GM12878 (cell line): ENCODE data around the gene SLC3A2. TPM values are rescaled to one million over a fixed set of nuclear protein-coding genes. Genes with fewer than 3 reads are reported as not detected.

Experiments
- ATAC-seq: fragments of 200-7000 bp; cut with Tn5 transposase; 3 replicates; pipeline ENCODE4 v1.9.1; 2020; ENCODE audit warnings: mild to moderate bottlenecking, moderate library complexity
- BruUV-seq: library from RNA; stranded (reverse); fragments of 400-500 nt; replicated peaks from 2 replicates; lab custom pipeline; 2021; lab: Mats Ljungman, UMichigan
- CTCF ChIA-PET: fragments of 300-600 bp; sonication (Branson Sonifier 250); formaldehyde crosslinking; extraction: SDS; loops from one replicate; lab custom pipeline; 2021; ENCODE audit warnings: inconsistent platforms; lab: Yijun Ruan, JAX
- POLR2A ChIA-PET: fragments of 350-600 bp; formaldehyde crosslinking; extraction: SDS; loops from one replicate; lab custom pipeline; 2021; ENCODE audit warnings: inconsistent platforms; lab: Charles Lee
- RAD21 ChIA-PET: fragments of 300-600 bp; sonication (Branson Sonifier 250); formaldehyde crosslinking; loops from one replicate; lab custom pipeline; 2023; ENCODE audit warnings: antibody characterized with exemption; ENCODE audit not compliant: unreplicated experiment; lab: Charles Lee
- SMC1A ChIA-PET: fragments of 300-600 bp; sonication (Branson Sonifier 250); formaldehyde crosslinking; loops from one replicate; lab custom pipeline; 2023; ENCODE audit not compliant: unreplicated experiment, uncharacterized antibody; lab: Charles Lee
- DNase-seq: peaks from one replicate; pipeline ENCODE4 v3.0.0-alpha.2; 2011; ENCODE audit warnings: low read depth, low spot score
- FAIRE-seq: peaks from 3 replicates; lab custom pipeline; 2011; peaks lifted over from hg19 to GRCh38; lab: Jason Lieb, UNC
- H2AFZ ChIP-seq: 2 replicates; pipeline ENCODE4 v1.6.0; 2011; ENCODE audit warnings: low read depth, low read length, control low read depth; ENCODE audit not compliant: control insufficient read depth
- H3K27ac ChIP-seq: 2 replicates; pipeline ENCODE4 v1.5.1; 2011; ENCODE audit warnings: control low read depth; ENCODE audit not compliant: control insufficient read depth, insufficient read depth
- H3K27me3 ChIP-seq, 2 experiments: replicated peaks in 1 of 2; 2 replicates each; pipeline versions ENCODE4 v1.6.0 to v1.6.1; 2011; ENCODE audit warnings: low read length in 1 of 2; ENCODE audit not compliant: control insufficient read depth in 2 of 2, insufficient read depth in 2 of 2
- H3K36me3 ChIP-seq, 2 experiments: 2 replicates each; pipeline ENCODE4 v1.5.1; 2011; ENCODE audit warnings: low read length in 1 of 2; ENCODE audit not compliant: control insufficient read depth in 2 of 2, insufficient read depth in 2 of 2
- H3K4me1 ChIP-seq: 2 replicates; pipeline ENCODE4 v1.6.1; 2011; ENCODE audit warnings: mild to moderate bottlenecking, low read length, moderate library complexity, mixed read lengths; ENCODE audit not compliant: control insufficient read depth, insufficient read depth
- H3K4me2 ChIP-seq: 2 replicates; pipeline ENCODE4 v1.6.0; 2011; ENCODE audit warnings: control low read depth; ENCODE audit not compliant: control insufficient read depth, insufficient read depth
- H3K4me3 ChIP-seq: fragments of 200-600 bp; sonication (generic); 2 replicates; pipeline ENCODE4 v1.5.1; 2016
- H3K79me2 ChIP-seq: 2 replicates; pipeline ENCODE4 v1.6.0; 2011; ENCODE audit warnings: low read length; ENCODE audit not compliant: control insufficient read depth, insufficient read depth
- H3K9ac ChIP-seq: 2 replicates; pipeline ENCODE4 v1.8.0; 2011; ENCODE audit warnings: low read length, control low read depth, mixed read lengths; ENCODE audit not compliant: control insufficient read depth, insufficient read depth
- H3K9me3 ChIP-seq: replicated peaks from 3 replicates; pipeline ENCODE4 v1.5.1; 2011; ENCODE audit warnings: mild to moderate bottlenecking, low read length; ENCODE audit not compliant: control insufficient read depth, insufficient read depth
- H4K20me1 ChIP-seq: 2 replicates; pipeline ENCODE4 v1.6.0; 2011; ENCODE audit not compliant: control insufficient read depth, insufficient read depth
- CHD1 ChIP-seq: IDR thresholded peaks from 2 replicates; pipeline ENCODE4 v1.6.1; 2012; ENCODE audit warnings: low read depth, low read length, improper control_type of control experiment
- CHD2 ChIP-seq: IDR thresholded peaks from 2 replicates; pipeline ENCODE4 v1.6.1; 2011; ENCODE audit warnings: low read depth, low read length, improper control_type of control experiment, borderline replicate concordance
- MTA2 ChIP-seq: fragments of 450-650 bp; IDR thresholded peaks from 2 replicates; pipeline ENCODE4 v1.6.1; 2016; ENCODE audit warnings: low read depth, mild to moderate bottlenecking, moderate library complexity
- NR2C2 ChIP-seq: IDR thresholded peaks from 2 replicates; pipeline ENCODE4 v1.6.1; 2011; ENCODE audit warnings: borderline replicate concordance, low read depth; ENCODE audit not compliant: control insufficient read depth, insufficient read length
- NR2F1 ChIP-seq: fragments of 450-650 bp; conservative IDR thresholded peaks from 2 replicates; pipeline ENCODE4 v1.6.1; 2017; ENCODE audit warnings: mild to moderate bottlenecking
- NRF1 ChIP-seq: conservative IDR thresholded peaks from 2 replicates; pipeline ENCODE4 v1.6.1; 2011; ENCODE audit warnings: mild to moderate bottlenecking, low read depth, low read length, improper control_type of control experiment
- PML ChIP-seq: IDR thresholded peaks from 2 replicates; pipeline ENCODE4 v1.6.1; 2012; ENCODE audit warnings: low read length, inconsistent platforms
- ZNF217 ChIP-seq: fragments of 450-650 bp; IDR thresholded peaks from 2 replicates; pipeline ENCODE4 v1.6.1; 2017; ENCODE audit warnings: antibody characterized with exemption, mild to moderate bottlenecking
- ZNF622 ChIP-seq: fragments of 450-650 bp; IDR thresholded peaks from 2 replicates; pipeline ENCODE4 v1.6.1; 2017; ENCODE audit warnings: mild to moderate bottlenecking, inconsistent platforms
- in situ Hi-C: fragments of 300-500 bp; cut with MboI; formaldehyde crosslinking; loops from 9 replicates; pipeline ENCODE4 v1.14.3; 2018; ENCODE audit warnings: mixed read lengths
- intact Hi-C: fragments of 100-400 bp; cut with micrococcal nuclease; formaldehyde crosslinking; loops from one replicate; pipeline ENCODE4 v1.14.2; 2022; ENCODE audit not compliant: unreplicated experiment
- polyA plus RNA-seq, 11 experiments: library from polyadenylated mRNA; depleted of rRNA in 4 of 11; unstranded in 6 of 11; stranded (reverse) in 5 of 11; fragments of >200 nt; fragmentation: Nextera tagmentation in 4 of 11; fragmentation: Illumina TruSeq in 1 of 11; extraction: Ambion mirVana in 4 of 11; extraction: Trizol in 1 of 11; gene quantifications; 1 replicate in 1 of 11; 2 replicates in 10 of 11; pipeline versions ENCODE4 v1.2.1 to v1.2.3, GENCODE V29; 2011 to 2016; ENCODE audit warnings: inconsistent platforms in 2 of 11, missing spikeins in 2 of 11, low read depth in 1 of 11
- total RNA-seq, 4 experiments: library from RNA; depleted of rRNA in 3 of 4; stranded (reverse); fragments of >200 nt in 3 of 4; fragmentation: Illumina TruSeq in 1 of 4; extraction: Trizol in 1 of 4; gene quantifications; 2 replicates each; pipeline versions ENCODE4 v1.2.1 to v1.2.3, GENCODE V29; 2013 to 2021
- TF ChIP-seq, protein P1 (sequence below): IDR thresholded peaks from 2 replicates; pipeline ENCODE4 v1.6.1; 2012; ENCODE audit warnings: low read depth, low read length, improper control_type of control experiment
- TF ChIP-seq, protein P2 (sequence below): fragments of 450-650 bp; IDR thresholded peaks from 2 replicates; pipeline ENCODE4 v1.6.1; 2018; ENCODE audit warnings: borderline replicate concordance, mild to moderate bottlenecking; ENCODE audit not compliant: partially characterized antibody
- TF ChIP-seq, protein P3 (sequence below): IDR thresholded peaks from 2 replicates; pipeline ENCODE4 v1.6.1; 2012; ENCODE audit warnings: low read length, inconsistent platforms
- TF ChIP-seq, protein P4 (sequence below): fragments of 450-650 bp; IDR thresholded peaks from 2 replicates; pipeline ENCODE4 v1.6.1; 2017; ENCODE audit warnings: antibody characterized with exemption, mild to moderate bottlenecking, moderate library complexity

Gene SLC3A2
- total and polyA plus RNA-seq, 10 of the 15 experiments (the other 5 are each of a cell fraction or from before 2014, with no cell fraction given) = 6.9 to 158 (median 106) TPM

DNA sequence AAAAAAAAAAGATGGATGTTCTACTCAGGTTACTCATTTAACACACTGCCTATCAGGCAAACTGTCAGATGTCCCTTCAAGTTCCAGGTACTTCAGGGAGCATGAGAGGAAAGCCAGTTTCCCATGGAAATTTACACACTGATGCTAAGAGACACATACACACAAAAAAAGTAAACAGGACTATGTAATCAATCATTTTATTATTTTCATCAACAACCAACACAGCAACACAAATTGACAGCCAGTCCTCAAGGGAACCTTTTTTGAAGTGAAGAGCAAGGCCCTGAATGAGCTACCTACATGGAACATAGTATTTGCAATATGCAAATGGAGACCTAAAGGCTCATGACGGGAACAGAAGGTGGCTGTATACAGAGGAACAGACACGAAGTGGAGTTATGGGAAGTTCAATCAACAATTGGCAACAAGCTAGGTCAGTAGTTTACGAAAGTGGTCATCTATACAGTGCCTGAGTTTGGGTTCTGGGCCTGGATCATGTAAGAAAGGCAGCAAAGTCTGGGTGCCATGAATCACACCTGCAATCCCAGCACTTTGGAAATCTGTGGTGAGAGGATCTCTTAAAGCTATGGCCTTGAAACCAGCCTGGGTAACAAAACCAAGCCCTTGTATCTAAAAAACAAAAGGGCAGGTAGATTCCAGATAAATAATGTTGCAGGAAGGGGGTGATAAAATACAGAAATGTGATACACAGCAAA is 28.7 kb upstream of the SLC3A2 start (continued):
- TF ChIP-seq MTA2 = no peak
- TF ChIP-seq NR2C2 = no peak
- TF ChIP-seq ZNF217 = no peak

DNA sequence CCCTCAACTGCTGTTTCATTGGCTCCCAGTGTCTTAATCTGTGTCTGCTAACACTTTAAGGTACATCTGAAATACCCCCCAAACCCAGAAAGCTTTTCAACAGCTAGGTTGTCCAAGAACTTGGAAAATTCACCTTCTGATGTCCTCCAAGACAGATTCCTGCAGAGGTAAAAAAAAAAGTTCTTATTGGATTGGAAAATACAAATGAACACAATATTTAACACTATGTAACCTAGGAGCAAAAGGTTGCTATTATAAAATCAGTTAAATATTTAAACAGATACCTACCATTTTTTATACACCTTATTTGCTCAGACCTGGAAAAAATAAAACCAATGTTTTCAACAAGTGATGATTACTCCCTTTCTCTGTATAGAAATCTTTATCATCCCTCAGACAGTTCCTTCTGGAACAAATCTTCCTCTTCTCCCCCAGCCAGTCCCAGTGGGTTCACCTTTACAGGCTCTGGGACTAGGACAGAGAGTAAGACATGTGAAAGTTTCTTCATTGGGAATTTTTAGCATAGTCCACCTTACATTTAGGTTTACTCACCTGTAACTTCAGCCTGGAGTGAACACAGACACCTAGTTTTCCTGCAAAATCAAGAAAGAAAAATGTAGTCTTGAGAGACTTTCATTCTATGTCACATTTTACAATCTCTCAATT is 28.0 kb upstream of the SLC3A2 start:
- SMC1A ChIA-PET = interaction anchor here (0.6 to 2.1 kb wide), 4 partner anchors 9 to 143 kb away, joined by 3 to 6 read pairs (median 3); no protein-coding TSS in a partner anchor
- Histone ChIP-seq H3K4me1 (peaks cover 17% of the 10 kb centered on the region), H3K4me3 (peak overlapping the region; percentile 91), H3K27ac (no peak overlapping the region), H3K27me3 (no peaks in the 10 kb centered on the region), H3K9ac (peak overlapping the region; percentile 88), H3K9me3 (no peaks in the 10 kb centered on the region), H4K20me1 (0 out of 2 replicates have a peak, but pooled peaks cover 3% of the 10 kb centered on the region), H3K4me2 (peak overlapping the region; percentile 94), H3K79me2 (peaks cover 62% of the 10 kb centered on the region), H2AFZ (no peak overlapping the region), H3K36me3 (peaks cover 17 to 32% of the 10 kb centered on the region in 2 experiments)
- DNase-seq = no peak
- intact Hi-C loops = no loop called here
- no peak for FAIRE-seq
- ATAC-seq = no peak
- BruUV-seq = no TSS peak
- RAD21 ChIA-PET = interaction anchor here (0.6 to 1.5 kb wide), 2 partner anchors 9 to 308 kb away, joined by 3 to 4 read pairs; no protein-coding TSS in a partner anchor
- in situ Hi-C loops = no loop called here
- CTCF ChIA-PET = interaction anchor here (1.2 to 5.9 kb wide), 4 partner anchors 9 to 64 kb away, joined by 3 to 68 read pairs (median 6); partner anchors contain the start of gene TMEM179B
- POLR2A ChIA-PET = interaction anchor here (0.8 to 7.8 kb wide), 5 partner anchors 9 to 66 kb away, joined by 3 to 66 read pairs (median 4); no protein-coding TSS in a partner anchor
- no peak for TF ChIP-seq CHD1
- TF ChIP-seq ZNF622 = no peak
- no peak for TF ChIP-seq NR2F1
- TF ChIP-seq CHD2 = no peak
- TF ChIP-seq, protein P1, sequence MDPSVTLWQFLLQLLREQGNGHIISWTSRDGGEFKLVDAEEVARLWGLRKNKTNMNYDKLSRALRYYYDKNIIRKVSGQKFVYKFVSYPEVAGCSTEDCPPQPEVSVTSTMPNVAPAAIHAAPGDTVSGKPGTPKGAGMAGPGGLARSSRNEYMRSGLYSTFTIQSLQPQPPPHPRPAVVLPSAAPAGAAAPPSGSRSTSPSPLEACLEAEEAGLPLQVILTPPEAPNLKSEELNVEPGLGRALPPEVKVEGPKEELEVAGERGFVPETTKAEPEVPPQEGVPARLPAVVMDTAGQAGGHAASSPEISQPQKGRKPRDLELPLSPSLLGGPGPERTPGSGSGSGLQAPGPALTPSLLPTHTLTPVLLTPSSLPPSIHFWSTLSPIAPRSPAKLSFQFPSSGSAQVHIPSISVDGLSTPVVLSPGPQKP = no peak
- TF ChIP-seq, protein P2, sequence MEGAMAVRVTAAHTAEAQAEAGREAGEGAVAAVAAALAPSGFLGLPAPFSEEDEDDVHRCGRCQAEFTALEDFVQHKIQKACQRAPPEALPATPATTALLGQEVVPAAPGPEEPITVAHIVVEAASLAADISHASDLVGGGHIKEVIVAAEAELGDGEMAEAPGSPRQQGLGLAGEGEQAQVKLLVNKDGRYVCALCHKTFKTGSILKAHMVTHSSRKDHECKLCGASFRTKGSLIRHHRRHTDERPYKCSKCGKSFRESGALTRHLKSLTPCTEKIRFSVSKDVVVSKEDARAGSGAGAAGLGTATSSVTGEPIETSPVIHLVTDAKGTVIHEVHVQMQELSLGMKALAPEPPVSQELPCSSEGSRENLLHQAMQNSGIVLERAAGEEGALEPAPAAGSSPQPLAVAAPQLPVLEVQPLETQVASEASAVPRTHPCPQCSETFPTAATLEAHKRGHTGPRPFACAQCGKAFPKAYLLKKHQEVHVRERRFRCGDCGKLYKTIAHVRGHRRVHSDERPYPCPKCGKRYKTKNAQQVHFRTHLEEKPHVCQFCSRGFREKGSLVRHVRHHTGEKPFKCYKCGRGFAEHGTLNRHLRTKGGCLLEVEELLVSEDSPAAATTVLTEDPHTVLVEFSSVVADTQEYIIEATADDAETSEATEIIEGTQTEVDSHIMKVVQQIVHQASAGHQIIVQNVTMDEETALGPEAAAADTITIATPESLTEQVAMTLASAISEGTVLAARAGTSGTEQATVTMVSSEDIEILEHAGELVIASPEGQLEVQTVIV = no peak
- no peak for TF ChIP-seq PML
- TF ChIP-seq, protein P3, sequence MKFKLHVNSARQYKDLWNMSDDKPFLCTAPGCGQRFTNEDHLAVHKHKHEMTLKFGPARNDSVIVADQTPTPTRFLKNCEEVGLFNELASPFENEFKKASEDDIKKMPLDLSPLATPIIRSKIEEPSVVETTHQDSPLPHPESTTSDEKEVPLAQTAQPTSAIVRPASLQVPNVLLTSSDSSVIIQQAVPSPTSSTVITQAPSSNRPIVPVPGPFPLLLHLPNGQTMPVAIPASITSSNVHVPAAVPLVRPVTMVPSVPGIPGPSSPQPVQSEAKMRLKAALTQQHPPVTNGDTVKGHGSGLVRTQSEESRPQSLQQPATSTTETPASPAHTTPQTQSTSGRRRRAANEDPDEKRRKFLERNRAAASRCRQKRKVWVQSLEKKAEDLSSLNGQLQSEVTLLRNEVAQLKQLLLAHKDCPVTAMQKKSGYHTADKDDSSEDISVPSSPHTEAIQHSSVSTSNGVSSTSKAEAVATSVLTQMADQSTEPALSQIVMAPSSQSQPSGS = no peak
- TF ChIP-seq NRF1 = no peak
- TF ChIP-seq, protein P4, sequence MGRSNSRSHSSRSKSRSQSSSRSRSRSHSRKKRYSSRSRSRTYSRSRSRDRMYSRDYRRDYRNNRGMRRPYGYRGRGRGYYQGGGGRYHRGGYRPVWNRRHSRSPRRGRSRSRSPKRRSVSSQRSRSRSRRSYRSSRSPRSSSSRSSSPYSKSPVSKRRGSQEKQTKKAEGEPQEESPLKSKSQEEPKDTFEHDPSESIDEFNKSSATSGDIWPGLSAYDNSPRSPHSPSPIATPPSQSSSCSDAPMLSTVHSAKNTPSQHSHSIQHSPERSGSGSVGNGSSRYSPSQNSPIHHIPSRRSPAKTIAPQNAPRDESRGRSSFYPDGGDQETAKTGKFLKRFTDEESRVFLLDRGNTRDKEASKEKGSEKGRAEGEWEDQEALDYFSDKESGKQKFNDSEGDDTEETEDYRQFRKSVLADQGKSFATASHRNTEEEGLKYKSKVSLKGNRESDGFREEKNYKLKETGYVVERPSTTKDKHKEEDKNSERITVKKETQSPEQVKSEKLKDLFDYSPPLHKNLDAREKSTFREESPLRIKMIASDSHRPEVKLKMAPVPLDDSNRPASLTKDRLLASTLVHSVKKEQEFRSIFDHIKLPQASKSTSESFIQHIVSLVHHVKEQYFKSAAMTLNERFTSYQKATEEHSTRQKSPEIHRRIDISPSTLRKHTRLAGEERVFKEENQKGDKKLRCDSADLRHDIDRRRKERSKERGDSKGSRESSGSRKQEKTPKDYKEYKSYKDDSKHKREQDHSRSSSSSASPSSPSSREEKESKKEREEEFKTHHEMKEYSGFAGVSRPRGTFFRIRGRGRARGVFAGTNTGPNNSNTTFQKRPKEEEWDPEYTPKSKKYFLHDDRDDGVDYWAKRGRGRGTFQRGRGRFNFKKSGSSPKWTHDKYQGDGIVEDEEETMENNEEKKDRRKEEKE = no peak
